Adrenal gland (tissue), 12 donors: ENCODE data around the gene NLRP5. TPM values are rescaled to one million over a fixed set of nuclear protein-coding genes. Genes with fewer than 3 reads are reported as not detected.

Experiments used
- DNase-seq, 7 donors: peaks; one replicate each; pipeline ENCODE4 v3.0.0-alpha.2; 2019 to 2020
- H3K27ac ChIP-seq, 5 donors: fragments of 200-600 bp; sonication (generic) in 4 of 5; 1 replicate in 3 of 5; 2 replicates in 2 of 5; pipeline versions ENCODE4 v1.5.1 to v1.8.0; 2016 to 2020; ENCODE audit warnings: mild to moderate bottlenecking in 1 of 5
- H3K27me3 ChIP-seq: fragments of 200-600 bp; 2 replicates; pipeline ENCODE4 v1.8.0; 2021
- H3K36me3 ChIP-seq, 2 donors: fragments of 200-600 bp; replicated peaks in 1 of 2; 1 replicate in 1 of 2; 2 replicates in 1 of 2; pipeline versions ENCODE4 v1.5.1 to v1.8.0; 2018 to 2022
- H3K4me1 ChIP-seq, 2 donors: fragments of 200-600 bp; replicated peaks in 1 of 2; 1 replicate in 1 of 2; 2 replicates in 1 of 2; pipeline versions ENCODE4 v1.5.1 to v1.8.0; 2018 to 2021
- H3K4me3 ChIP-seq, 4 donors: fragments of 200-600 bp; sonication (generic) in 3 of 4; one replicate each; pipeline ENCODE4 v1.5.1; 2016 to 2018
- H3K9me3 ChIP-seq, 3 donors: fragments of 200-600 bp; sonication (generic) in 1 of 3; replicated peaks in 1 of 3; 1 replicate in 2 of 3; 2 replicates in 1 of 3; pipeline versions ENCODE4 v1.5.1 to v1.8.0; 2016 to 2021
- CTCF ChIP-seq, 6 experiments: fragments of 450-650 bp in 4 of 6; fragments of 200-600 bp in 2 of 6; sonication (generic) in 1 of 6; IDR thresholded peaks; 1 replicate in 5 of 6; 2 replicates in 1 of 6; pipeline versions ENCODE4 v1.5.1 to v1.8.0; 2016 to 2021; ENCODE audit warnings: antibody characterized with exemption in 6 of 6, mild to moderate bottlenecking in 2 of 6, moderate library complexity in 1 of 6
- POLR2A ChIP-seq, 2 donors: fragments of 450-650 bp; IDR thresholded peaks; one replicate each; pipeline ENCODE4 v1.6.1; 2017; ENCODE audit warnings: antibody characterized with exemption in 2 of 2, mild to moderate bottlenecking in 2 of 2, moderate library complexity in 1 of 2
- WGBS, 4 donors: extraction: QIAGEN DNeasy Blood & Tissue Kit in 2 of 4; methylation state at CpG; one replicate each; pipeline versions ENCODE4 v1.1.5 to v1.1.7; 2013 to 2017; 5-methylcytosine and 5-hydroxymethylcytosine counted together
- intact Hi-C, 2 donors: fragments of 100-400 bp; cut with DNase I; formaldehyde crosslinking; loops; one replicate each; pipeline versions ENCODE4 v1.14.1 to v1.15.0; 2022 to 2023
- polyA plus RNA-seq, 3 donors: library from polyadenylated mRNA; stranded (reverse); fragments of 200-250 nt in 2 of 3; fragments of 350-450 nt in 1 of 3; fragmentation: Illumina TruSeq in 1 of 3; extraction: RNeasy Lipid Tissue Mini Kit (QIAGEN cat#74804) in 1 of 3; gene quantifications; one replicate each; pipeline ENCODE4 v1.2.3, GENCODE V29; 2013 to 2014
- total RNA-seq, 9 donors: library from RNA; depleted of rRNA in 4 of 9; stranded (reverse); fragments of >200 nt in 4 of 9; fragments of 120-200 nt in 1 of 9; fragmentation: NEBNext Ultra II Directional in 1 of 9; extraction: Animal tissue kit (Norgen Biotek cat#: 25700) in 1 of 9; gene quantifications; one replicate each; pipeline versions ENCODE4 v1.1.0 to v1.2.4, GENCODE V29; 2013 to 2023
- donor health status: healthy with polysubstance abuse.
- donor health status: Bipolar disorder and iron deficiency.
- donor health status: DM: yes; HTN: yes; CAD: no.
- donor health status: DM: no; HTN: no; CAD: no.
- donor health status: DM: no; HTN: no; CAD: no.
- donor health status: DM: yes; HTN: yes; CAD: no.

NLRP5 gene
- total and polyA plus RNA-seq, 12 donors: not detected

- no peaks in the 10 kb centered on the region for H3K27me3 ChIP-seq
- no peak overlapping the region for H3K4me3 ChIP-seq
- no peak for DNase-seq
- no peak for TF ChIP-seq POLR2A (IDR thresholded peaks at IDR 0.05)
- TF ChIP-seq CTCF (IDR thresholded peaks at IDR 0.05): no peak
- no peak overlapping the region for H3K27ac ChIP-seq
- H3K9me3 ChIP-seq: no peaks in the 10 kb centered on the region
- H3K4me1 ChIP-seq: no peaks in the 10 kb centered on the region
- H3K36me3 ChIP-seq: no peaks in the 10 kb centered on the region
- intact Hi-C loops: no loop called here
- 36 to 59% (median 41%) methylated on average over 3 of the region's 3 CpGs for WGBS, 4 donors
These were observed 12.6 kb upstream of the NLRP5 start for GRCh38 chr19:55973982-55974381.

- DNase-seq: no peak
- Histone ChIP-seq H3K27ac (no peak overlapping the region), H3K27me3 (no peaks in the 10 kb centered on the region), H3K4me1 (no peaks in the 10 kb centered on the region), H3K9me3 (no peaks in the 10 kb centered on the region), H3K4me3 (no peak overlapping the region), H3K36me3 (no peaks in the 10 kb centered on the region)
- TF ChIP-seq CTCF (IDR thresholded peaks at IDR 0.05) (no peak), POLR2A (IDR thresholded peaks at IDR 0.05) (no peak)
- intact Hi-C loops: no loop called here
- 69 to 75% (median 71%) methylated on average over 9 of the region's 9 CpGs for WGBS, 4 donors
These were observed 6.2 kb upstream of the NLRP5 start for GRCh38 chr19:55980415-55980814.

- Histone ChIP-seq H3K9me3 (no peaks in the 10 kb centered on the region), H3K27ac (no peak overlapping the region), H3K36me3 (no peaks in the 10 kb centered on the region), H3K27me3 (no peaks in the 10 kb centered on the region), H3K4me3 (no peak overlapping the region), H3K4me1 (no peaks in the 10 kb centered on the region)
- no peak for TF ChIP-seq POLR2A (IDR thresholded peaks at IDR 0.05)
- no peak for DNase-seq
- WGBS, 4 donors: 56 to 88% (median 71%) methylated on average over 1 of the region's 1 CpG
- intact Hi-C loops: no loop called here
These were observed 1.3 kb upstream of the NLRP5 start for GRCh38 chr19:55985254-55985653.

GRCh38 chr19:55990831-55991230, 4.3 kb downstream of the NLRP5 start:
- no peaks in the 10 kb centered on the region for H3K9me3 ChIP-seq
- no peak overlapping the region for H3K4me3 ChIP-seq
- H3K27me3 ChIP-seq: no peaks in the 10 kb centered on the region
- no peaks in the 10 kb centered on the region for H3K36me3 ChIP-seq
- TF ChIP-seq CTCF (IDR thresholded peaks at IDR 0.05) (no peak), POLR2A (IDR thresholded peaks at IDR 0.05) (no peak)
- WGBS, 4 donors: 66 to 80% (median 72%) methylated on average over 5 of the region's 5 CpGs
- H3K4me1 ChIP-seq: no peaks in the 10 kb centered on the region
- DNase-seq: no peak
- intact Hi-C loops: no loop called here
- H3K27ac ChIP-seq: no peak overlapping the region

GRCh38 chr19:55993492-55993891, 6.9 kb downstream of the NLRP5 start:
- 19 to 33% (median 30%) methylated on average over 1 of the region's 1 CpG for WGBS, 4 donors
- DNase-seq: no peak
- no peak overlapping the region for H3K27ac ChIP-seq
- intact Hi-C loops: no loop called here
- TF ChIP-seq CTCF (IDR thresholded peaks at IDR 0.05) (no peak), POLR2A (IDR thresholded peaks at IDR 0.05) (no peak)
- H3K9me3 ChIP-seq: no peaks in the 10 kb centered on the region
- no peaks in the 10 kb centered on the region for H3K4me1 ChIP-seq
- no peak overlapping the region for H3K4me3 ChIP-seq
- H3K36me3 ChIP-seq: no peaks in the 10 kb centered on the region
- H3K27me3 ChIP-seq: no peaks in the 10 kb centered on the region
